Glutamatergic neuron (in vitro differentiated cells): ENCODE results near the gene SBNO1. TPM values are rescaled to one million over a fixed set of nuclear protein-coding genes. Genes with fewer than 3 reads are reported as not detected.

Experiments
- DNase-seq: peaks from one replicate; pipeline ENCODE4 v3.0.0; 2022
- H3K27ac Mint-ChIP-seq: one replicate; pipeline ENCODE4 v1.8.0; 2020; ENCODE audit warnings: mild to moderate bottlenecking, mixed read lengths, inconsistent platforms; ENCODE audit not compliant: unreplicated experiment
- H3K27me3 Mint-ChIP-seq: one replicate; pipeline ENCODE4 v1.8.0; 2020; ENCODE audit warnings: mild to moderate bottlenecking, moderate library complexity, mixed read lengths, inconsistent platforms; ENCODE audit not compliant: unreplicated experiment
- H3K36me3 Mint-ChIP-seq: one replicate; pipeline ENCODE4 v1.8.0; 2020; ENCODE audit warnings: mild to moderate bottlenecking, mixed read lengths, inconsistent platforms; ENCODE audit not compliant: unreplicated experiment
- H3K4me1 Mint-ChIP-seq: one replicate; pipeline ENCODE4 v1.8.0; 2020; ENCODE audit warnings: mild to moderate bottlenecking, low read depth, mixed read lengths, inconsistent platforms; ENCODE audit not compliant: unreplicated experiment
- H3K4me3 Mint-ChIP-seq: one replicate; pipeline ENCODE4 v1.8.0; 2020; ENCODE audit warnings: mild to moderate bottlenecking, mixed read lengths, inconsistent platforms; ENCODE audit not compliant: unreplicated experiment
- H3K9me3 Mint-ChIP-seq: one replicate; pipeline ENCODE4 v1.8.0; 2020; ENCODE audit warnings: mild to moderate bottlenecking, moderate library complexity, mixed read lengths, inconsistent platforms; ENCODE audit not compliant: unreplicated experiment
- CTCF ChIP-seq: fragments of 200-600 bp; sonication (generic); IDR thresholded peaks from one replicate; pipeline ENCODE4 v1.5.0; 2021; ENCODE audit not compliant: partially characterized antibody, unreplicated experiment
- total RNA-seq: library from RNA; stranded (reverse); fragmentation: NEBNext Ultra II Directional; extraction: Animal tissue kit (Norgen Biotek cat#: 25700); gene quantifications from one replicate; pipeline ENCODE4 v1.2.1, GENCODE V29; 2021; ENCODE audit not compliant: unreplicated experiment

Gene SBNO1
- total RNA-seq, 1 donor from 2014 or later: 50.9 TPM

DNA sequence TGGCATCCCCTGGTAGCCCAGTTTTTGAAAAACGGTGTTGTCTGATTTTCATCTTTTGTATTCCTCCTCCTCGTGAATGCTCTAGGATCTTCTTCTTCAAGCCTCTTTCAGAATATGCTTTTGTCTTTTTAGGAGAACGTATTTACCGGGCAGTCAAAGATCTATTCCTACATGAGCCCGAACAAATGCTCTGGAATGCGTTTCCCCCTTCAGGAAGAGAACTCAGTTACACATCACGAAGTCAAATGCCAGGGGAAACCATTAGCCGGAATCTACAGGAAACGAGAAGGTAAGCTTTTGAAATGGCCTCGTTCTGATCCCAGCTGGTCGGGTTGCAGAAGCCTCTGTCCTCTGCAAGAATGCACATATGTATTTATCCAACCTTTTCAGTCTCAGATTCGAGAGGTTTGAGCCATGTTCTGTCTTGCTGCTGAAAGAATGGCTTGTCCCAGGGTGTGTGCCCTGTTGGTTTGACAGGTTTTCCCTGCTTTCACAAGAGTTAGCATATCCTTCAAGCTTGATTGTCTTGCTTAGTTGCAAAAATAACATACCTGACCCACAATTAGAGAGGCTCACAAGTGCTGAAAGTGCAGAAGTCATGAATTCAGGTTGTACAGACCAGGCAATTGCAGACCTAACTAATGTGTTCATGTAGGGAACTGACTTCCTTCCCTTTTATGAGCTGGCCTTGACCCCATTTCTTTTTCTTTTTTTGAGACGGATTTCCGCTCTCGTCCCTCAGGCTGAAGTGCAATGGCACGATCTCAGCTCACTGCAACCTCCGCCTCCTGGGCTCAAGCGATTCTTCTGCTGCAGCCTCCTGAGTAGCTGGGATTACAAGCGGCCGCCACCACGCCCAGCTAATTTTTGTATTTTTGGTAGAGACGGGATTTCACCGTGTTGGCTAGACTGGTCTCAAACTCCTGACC lies 26.1 kb upstream of the SBNO1 start:
- peaks cover 21% of the 10 kb centered on the region for H3K27me3 Mint-ChIP-seq
- H3K9me3 Mint-ChIP-seq: peaks cover 8% of the 10 kb centered on the region
- peak overlapping the region; percentile 95 for H3K4me3 Mint-ChIP-seq
- TF ChIP-seq CTCF: no peak
- H3K27ac Mint-ChIP-seq: peak overlapping the region; percentile 9
- peaks cover 10% of the 10 kb centered on the region for H3K4me1 Mint-ChIP-seq
- no peaks in the 10 kb centered on the region for H3K36me3 Mint-ChIP-seq
- no peak for DNase-seq

- Mint-ChIP-seq H3K4me1 (peaks cover 10% of the 10 kb centered on the region), H3K27me3 (peaks cover 20% of the 10 kb centered on the region), H3K9me3 (peaks cover 8% of the 10 kb centered on the region), H3K4me3 (peak overlapping the region; percentile 95), H3K36me3 (no peaks in the 10 kb centered on the region), H3K27ac (peak overlapping the region; percentile 64)
- DNase-seq: peak; percentile 38
- TF ChIP-seq CTCF: no peak
Measured at GRCh38 chr12:123389560-123390351, 25.1 kb upstream of the SBNO1 start.

GRCh38 chr12:123388951-123389559 lies 24.4 kb upstream of the SBNO1 start:
- peak; percentile 31 for DNase-seq
- TF ChIP-seq CTCF: no peak
- no peak overlapping the region for H3K4me3 Mint-ChIP-seq

DNA sequence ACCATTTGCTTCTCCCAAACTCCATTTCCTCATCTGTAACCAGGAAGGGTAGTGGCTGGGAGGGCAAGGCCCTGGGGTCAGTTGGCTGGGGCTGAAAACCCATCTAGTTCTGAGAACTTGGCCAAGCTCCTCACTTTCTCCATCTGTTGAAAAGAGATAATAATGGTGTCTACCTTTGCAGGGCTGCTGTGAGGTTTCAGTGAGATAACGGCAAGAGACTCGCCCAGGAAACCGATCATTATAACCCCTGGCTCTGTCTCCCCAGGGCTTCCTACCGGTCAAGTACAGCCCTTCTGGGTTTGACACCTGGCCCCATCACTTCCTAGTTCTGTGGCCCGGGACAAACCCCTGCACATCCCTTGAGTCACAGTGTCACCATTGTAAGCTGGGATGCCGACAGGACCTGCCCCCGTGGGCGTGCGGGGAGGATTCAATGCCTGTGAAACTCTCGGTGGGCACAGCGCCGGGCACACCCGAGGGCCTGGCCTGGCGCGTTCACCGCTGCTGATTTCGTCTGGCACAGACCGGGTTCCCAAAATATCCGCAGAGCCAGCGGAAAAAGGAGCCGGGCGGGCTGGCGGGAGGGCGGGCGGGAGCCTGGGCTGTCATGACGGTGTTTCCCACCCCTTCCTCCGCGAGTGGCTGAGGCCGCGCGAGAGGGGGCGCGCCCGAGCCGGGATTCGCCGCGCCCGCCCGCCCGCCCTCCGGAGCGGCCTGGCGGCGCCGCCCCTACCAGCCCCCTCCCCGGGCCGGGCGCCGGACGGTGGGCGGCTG lies 23.7 kb upstream of the SBNO1 start:
- Mint-ChIP-seq H3K27me3 (peaks cover 23% of the 10 kb centered on the region), H3K27ac (peak overlapping the region; percentile 31)
- DNase-seq: peak; percentile 79

More at GRCh38 chr12:123388951-123389559, 24.4 kb upstream of the SBNO1 start:
- Mint-ChIP-seq H3K36me3 (no peaks in the 10 kb centered on the region), H3K9me3 (peaks cover 8% of the 10 kb centered on the region), H3K27me3 (peaks cover 21% of the 10 kb centered on the region), H3K27ac (no peak overlapping the region), H3K4me1 (peaks cover 10% of the 10 kb centered on the region)

More for the DNA sequence above, 23.7 kb upstream of the SBNO1 start:
- Mint-ChIP-seq H3K4me1 (peaks cover 10% of the 10 kb centered on the region), H3K9me3 (peaks cover 11% of the 10 kb centered on the region), H3K4me3 (peak overlapping the region; percentile 89), H3K36me3 (no peaks in the 10 kb centered on the region)
- no peak for TF ChIP-seq CTCF
